Measurements from ENCODE around the gene NBEA.

Gene NBEA

GRCh38 chr13:35712907-35713761, 771.1 kb downstream of the NBEA start:
- no peak for DNase-seq (ENCODE audit: low spot score)

- no peak for DNase-seq (ENCODE audit: low spot score)
Measured at GRCh38 chr13:35714121-35714520, 772.1 kb downstream of the NBEA start.

- DNase-seq (ENCODE audit: low spot score) = no peak
Measured at GRCh38 chr13:35714588-35715377, 772.7 kb downstream of the NBEA start.

- no peak for DNase-seq (ENCODE audit: low spot score)
Measured at GRCh38 chr13:35716186-35716585, 774.1 kb downstream of the NBEA start.

- no peak for DNase-seq (ENCODE audit: low spot score)
Measured at GRCh38 chr13:35716729-35717128, 774.7 kb downstream of the NBEA start.

GRCh38 chr13:35718084-35718483, 776.0 kb downstream of the NBEA start:
- no peak for DNase-seq (ENCODE audit: low spot score)

GRCh38 chr13:35720290-35720689, 778.2 kb downstream of the NBEA start:
- DNase-seq (ENCODE audit: low spot score) = no peak

- no peak for DNase-seq (ENCODE audit: low spot score)
Measured at GRCh38 chr13:35720690-35721554, 778.9 kb downstream of the NBEA start.
